Measurements from ENCODE around the gene ACTRT2.

The ACTRT2 gene

DNA sequence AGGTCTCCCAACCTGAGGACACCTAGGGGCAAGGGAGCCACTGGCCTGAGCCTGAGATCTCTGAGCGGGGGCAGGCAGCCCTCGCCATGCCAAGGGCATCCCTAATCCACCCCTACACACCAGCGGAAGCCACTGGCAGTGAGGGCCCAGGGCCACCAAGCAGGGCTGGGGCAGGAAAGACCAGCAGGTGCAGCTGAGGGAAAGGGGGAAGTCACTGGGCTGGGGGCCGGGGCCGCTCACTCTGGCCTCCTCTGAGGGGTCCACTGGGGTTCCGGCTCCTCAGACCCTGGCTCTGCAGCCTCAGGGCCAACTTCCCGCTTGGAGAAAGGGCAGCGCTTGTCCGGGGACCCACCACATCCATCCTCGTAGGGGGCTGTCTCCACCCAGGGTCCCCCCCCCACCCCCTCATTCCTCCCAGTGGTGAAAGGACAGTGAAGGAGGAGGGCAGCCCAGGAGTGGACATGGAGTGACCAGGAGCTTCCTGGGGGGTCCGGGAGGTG is 42.5 kb upstream of the ACTRT2 start:
- no peak overlapping the region for H3K4me2 ChIP-seq (ENCODE audit: low read depth, low read length)
- no peak overlapping the region for H3K27ac ChIP-seq (ENCODE audit: low read length)
- TF ChIP-seq EZH2phosphoT487 (IDR thresholded peaks at IDR 0.05; ENCODE audit: low read length) (no peak), EZH2 (optimal IDR thresholded peaks at IDR 0.05; ENCODE audit: low read depth, low read length) (no peak)
- TF ChIP-seq, protein P1, sequence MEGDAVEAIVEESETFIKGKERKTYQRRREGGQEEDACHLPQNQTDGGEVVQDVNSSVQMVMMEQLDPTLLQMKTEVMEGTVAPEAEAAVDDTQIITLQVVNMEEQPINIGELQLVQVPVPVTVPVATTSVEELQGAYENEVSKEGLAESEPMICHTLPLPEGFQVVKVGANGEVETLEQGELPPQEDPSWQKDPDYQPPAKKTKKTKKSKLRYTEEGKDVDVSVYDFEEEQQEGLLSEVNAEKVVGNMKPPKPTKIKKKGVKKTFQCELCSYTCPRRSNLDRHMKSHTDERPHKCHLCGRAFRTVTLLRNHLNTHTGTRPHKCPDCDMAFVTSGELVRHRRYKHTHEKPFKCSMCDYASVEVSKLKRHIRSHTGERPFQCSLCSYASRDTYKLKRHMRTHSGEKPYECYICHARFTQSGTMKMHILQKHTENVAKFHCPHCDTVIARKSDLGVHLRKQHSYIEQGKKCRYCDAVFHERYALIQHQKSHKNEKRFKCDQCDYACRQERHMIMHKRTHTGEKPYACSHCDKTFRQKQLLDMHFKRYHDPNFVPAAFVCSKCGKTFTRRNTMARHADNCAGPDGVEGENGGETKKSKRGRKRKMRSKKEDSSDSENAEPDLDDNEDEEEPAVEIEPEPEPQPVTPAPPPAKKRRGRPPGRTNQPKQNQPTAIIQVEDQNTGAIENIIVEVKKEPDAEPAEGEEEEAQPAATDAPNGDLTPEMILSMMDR (IDR thresholded peaks at IDR 0.05; ENCODE audit: low read length): no peak
- H2AFZ ChIP-seq (ENCODE audit: low read length): no peak overlapping the region
- peaks cover 38% of the 10 kb centered on the region for H3K27me3 ChIP-seq (replicated peaks; ENCODE audit: insufficient read depth, low read length)
- no peaks in the 10 kb centered on the region for H3K9me2 ChIP-seq (replicated peaks; ENCODE audit: insufficient read depth, low read length)
- H3K9ac ChIP-seq (ENCODE audit: low read length): no peak overlapping the region
- no peaks in the 10 kb centered on the region for H3F3A ChIP-seq (ENCODE audit: insufficient read depth, low read length)
- no peaks in the 10 kb centered on the region for H3K79me2 ChIP-seq (ENCODE audit: low read length)
- no peaks in the 10 kb centered on the region for H3K4me1 ChIP-seq (ENCODE audit: low read length)
- no peak for DNase-seq
- no peaks in the 10 kb centered on the region for H3K36me3 ChIP-seq (replicated peaks; ENCODE audit: insufficient read depth, low read length)
- H4K20me1 ChIP-seq (ENCODE audit: insufficient read depth, low read length): no peaks in the 10 kb centered on the region
- no peak overlapping the region for H3K4me3 ChIP-seq (ENCODE audit: low read length)
- H3K9me3 ChIP-seq (replicated peaks; ENCODE audit: insufficient read depth, low read length): no peaks in the 10 kb centered on the region

DNA sequence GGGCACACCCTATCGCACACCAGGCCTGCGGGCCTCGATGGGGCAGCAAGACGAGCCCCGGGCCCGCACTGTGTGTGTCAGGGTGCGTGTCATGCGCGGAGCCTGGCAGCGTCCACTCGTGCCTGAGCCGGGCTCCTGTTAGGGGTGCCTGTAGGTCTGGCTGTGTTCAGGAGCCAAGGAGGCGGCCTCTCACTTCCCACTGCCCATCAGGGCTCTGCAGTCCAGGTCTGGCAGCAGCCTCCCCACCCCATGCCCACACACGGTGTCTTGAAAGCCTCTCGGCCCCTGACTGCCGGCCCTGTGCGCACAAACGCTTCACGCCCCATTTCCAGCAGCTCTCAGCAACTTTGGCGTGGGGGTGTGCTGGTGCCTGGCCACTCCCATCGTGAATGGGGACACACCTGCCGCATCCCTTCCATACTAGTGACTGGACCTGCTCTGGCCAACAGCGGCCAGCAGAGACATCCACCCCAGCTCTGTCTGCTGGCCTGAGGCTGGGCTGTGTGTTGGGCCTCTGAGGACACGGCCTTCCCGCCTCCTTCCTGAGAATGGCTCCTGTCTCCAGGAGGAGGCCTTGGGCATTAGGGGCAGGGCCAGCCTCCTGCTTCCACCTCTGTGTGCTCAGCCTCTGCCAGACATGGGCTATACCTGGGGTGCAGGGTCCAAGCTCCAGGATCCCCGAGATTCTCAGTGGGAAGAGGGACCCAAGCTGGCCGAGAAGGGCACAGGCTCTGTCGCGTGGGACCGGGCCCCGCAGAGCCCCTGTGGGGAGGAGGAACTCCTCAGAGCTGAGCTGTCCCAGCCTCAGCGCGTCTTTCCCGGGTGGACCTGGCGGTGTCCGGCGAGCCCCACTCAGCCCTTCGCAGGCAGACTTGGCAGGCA is 41.8 kb upstream of the ACTRT2 start:
- H3K79me2 ChIP-seq (ENCODE audit: low read length): no peaks in the 10 kb centered on the region
- DNase-seq: no peak
- no peak overlapping the region for H3K9ac ChIP-seq (ENCODE audit: low read length)
- H3K27ac ChIP-seq (ENCODE audit: low read length): no peak overlapping the region
- TF ChIP-seq, protein P1 (IDR thresholded peaks at IDR 0.05; ENCODE audit: low read length): no peak
- no peak for TF ChIP-seq EZH2phosphoT487 (IDR thresholded peaks at IDR 0.05; ENCODE audit: low read length)
- TF ChIP-seq EZH2 (optimal IDR thresholded peaks at IDR 0.05; ENCODE audit: low read depth, low read length): no peak
- H3K4me2 ChIP-seq (ENCODE audit: low read depth, low read length): no peak overlapping the region
- H2AFZ ChIP-seq (ENCODE audit: low read length): no peak overlapping the region
- no peak overlapping the region for H3K4me3 ChIP-seq (ENCODE audit: low read length)
- no peaks in the 10 kb centered on the region for H3K4me1 ChIP-seq (ENCODE audit: low read length)
- peaks cover 45% of the 10 kb centered on the region for H3K27me3 ChIP-seq (replicated peaks; ENCODE audit: insufficient read depth, low read length)
- H4K20me1 ChIP-seq (ENCODE audit: insufficient read depth, low read length): no peaks in the 10 kb centered on the region
- H3K9me2 ChIP-seq (replicated peaks; ENCODE audit: insufficient read depth, low read length): no peaks in the 10 kb centered on the region
- no peaks in the 10 kb centered on the region for H3K9me3 ChIP-seq (replicated peaks; ENCODE audit: insufficient read depth, low read length)
- H3K36me3 ChIP-seq (replicated peaks; ENCODE audit: insufficient read depth, low read length): no peaks in the 10 kb centered on the region
- no peaks in the 10 kb centered on the region for H3F3A ChIP-seq (ENCODE audit: insufficient read depth, low read length)

DNA sequence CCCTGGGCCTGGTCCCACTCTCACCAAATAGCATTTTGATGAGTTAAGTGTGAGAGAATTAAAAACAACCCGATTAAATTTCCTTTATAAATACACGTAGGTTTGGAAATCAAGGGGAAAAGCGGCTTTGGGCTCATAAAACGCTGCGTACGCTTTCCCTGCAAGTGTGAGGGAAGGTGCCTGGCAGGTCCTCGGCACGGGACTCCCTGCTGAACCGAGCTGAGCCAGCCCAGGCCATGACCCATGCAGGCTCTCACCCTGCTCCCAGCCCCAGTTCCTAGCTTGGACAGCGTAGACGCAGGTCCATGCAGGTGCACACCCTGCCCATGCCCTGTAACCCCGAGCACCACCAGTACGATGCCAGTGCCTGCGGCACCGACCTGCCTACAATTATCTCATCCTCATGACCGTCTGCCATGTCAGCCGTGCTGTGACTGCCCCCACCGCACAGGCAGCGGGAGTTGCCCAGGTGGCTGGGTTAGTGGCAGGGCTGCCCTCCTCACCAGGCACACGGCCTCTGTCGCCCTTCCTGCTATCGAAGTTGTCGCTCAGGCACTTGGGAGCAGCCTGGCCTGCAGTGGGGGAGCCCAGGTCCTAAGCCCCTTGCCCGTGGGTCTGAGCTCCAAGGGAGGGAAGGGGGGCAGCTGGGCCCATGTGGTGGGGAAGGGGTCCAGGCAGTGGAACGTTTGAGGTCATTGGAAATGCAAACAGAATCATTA is 41.0 kb upstream of the ACTRT2 start:
- Histone ChIP-seq H3K9me2 (replicated peaks; ENCODE audit: insufficient read depth, low read length) (no peaks in the 10 kb centered on the region), H3K9ac (ENCODE audit: low read length) (no peak overlapping the region), H3K36me3 (replicated peaks; ENCODE audit: insufficient read depth, low read length) (no peaks in the 10 kb centered on the region), H3K27me3 (replicated peaks; ENCODE audit: insufficient read depth, low read length) (peaks cover 53% of the 10 kb centered on the region), H3K79me2 (ENCODE audit: low read length) (no peaks in the 10 kb centered on the region), H3K27ac (ENCODE audit: low read length) (no peak overlapping the region), H4K20me1 (ENCODE audit: insufficient read depth, low read length) (no peaks in the 10 kb centered on the region), H3K4me2 (ENCODE audit: low read depth, low read length) (no peak overlapping the region), H3K9me3 (replicated peaks; ENCODE audit: insufficient read depth, low read length) (no peaks in the 10 kb centered on the region), H2AFZ (ENCODE audit: low read length) (no peak overlapping the region), H3K4me3 (ENCODE audit: low read length) (no peak overlapping the region), H3K4me1 (ENCODE audit: low read length) (no peaks in the 10 kb centered on the region), H3F3A (ENCODE audit: insufficient read depth, low read length) (no peaks in the 10 kb centered on the region)
- TF ChIP-seq, protein P1 (IDR thresholded peaks at IDR 0.05; ENCODE audit: low read length): no peak
- TF ChIP-seq EZH2phosphoT487 (IDR thresholded peaks at IDR 0.05; ENCODE audit: low read length) (no peak), EZH2 (optimal IDR thresholded peaks at IDR 0.05; ENCODE audit: low read depth, low read length) (no peak)
- DNase-seq: no peak
